Mammary epithelial cell (primary cell): ENCODE results near the gene CIZ1.
"Not testable (repeated sequence)": the region's sequence is repeated elsewhere in the genome, so short reads cannot be mapped to it uniquely, and the experiment has no call there.

Experiments
- CTCF ChIP-seq, 2 donors: IDR thresholded peaks in 1 of 2; conservative IDR thresholded peaks in 1 of 2; 2 replicates each; pipeline ENCODE4 v1.5.1; 2011 to 2012; ENCODE audit warnings: inconsistent platforms in 2 of 2, low read length in 2 of 2, mild to moderate bottlenecking in 2 of 2, control low read depth in 1 of 2, low read depth in 1 of 2; ENCODE audit not compliant: insufficient read depth in 1 of 2; ENCODE audit errors: extremely low read depth in 1 of 2
- EZH2 ChIP-seq: IDR thresholded peaks from 2 replicates; pipeline ENCODE4 v1.6.1; 2012; ENCODE audit warnings: low read length, inconsistent platforms, borderline replicate concordance

GRCh38 chr9:128132139-128132538, 59.2 kb downstream of the CIZ1 start:
- TF ChIP-seq CTCF (conservative IDR thresholded peaks at IDR 0.05 in 1 of 2, IDR thresholded peaks at IDR 0.05 in 1 of 2; ENCODE audit: extremely low read depth in 1 of 2, insufficient read depth in 1 of 2, low read depth in 1 of 2, low read length in 2 of 2); EZH2: not testable (repeated sequence)
